H9 (cell line): ENCODE measurements around the gene ANKRD13B. TPM values are rescaled to one million over a fixed set of nuclear protein-coding genes. Genes with fewer than 3 reads are reported as not detected.

ENCODE experiments used
- DNase-seq: peaks from one replicate; pipeline ENCODE4 v3.0.0-alpha.2; 2017
- H2AFZ ChIP-seq: one replicate; pipeline ENCODE4 v1.6.1; 2013; ENCODE audit warnings: mild to moderate bottlenecking, low read length, control low read depth, moderate library complexity
- H2AK5ac ChIP-seq: 2 replicates; pipeline ENCODE4 v1.6.1; 2013; ENCODE audit warnings: low read length, control low read depth, mixed read lengths; ENCODE audit not compliant: insufficient read length
- H2BK120ac ChIP-seq: one replicate; pipeline ENCODE4 v1.6.1; 2013; ENCODE audit warnings: low read depth, mild to moderate bottlenecking, low read length, control low read depth, inconsistent platforms; ENCODE audit not compliant: poor library complexity, severe bottlenecking
- H2BK12ac ChIP-seq: 2 replicates; pipeline ENCODE4 v1.6.1; 2013; ENCODE audit warnings: low read length, control low read depth, mixed read lengths, low read depth; ENCODE audit not compliant: insufficient read length
- H2BK15ac ChIP-seq: 2 replicates; pipeline ENCODE4 v1.6.1; 2013; ENCODE audit warnings: low read depth, low read length, control low read depth
- H2BK20ac ChIP-seq: one replicate; pipeline ENCODE4 v1.6.1; 2013; ENCODE audit warnings: low read depth, mild to moderate bottlenecking, low read length, control low read depth, inconsistent platforms; ENCODE audit not compliant: poor library complexity, severe bottlenecking
- H2BK5ac ChIP-seq: 2 replicates; pipeline ENCODE4 v1.6.1; 2013; ENCODE audit warnings: low read length, control low read depth, mixed read lengths; ENCODE audit not compliant: insufficient read length
- H3K14ac ChIP-seq: 2 replicates; pipeline ENCODE4 v1.6.1; 2013; ENCODE audit warnings: low read length, control low read depth; ENCODE audit not compliant: insufficient read depth
- H3K18ac ChIP-seq: 2 replicates; pipeline ENCODE4 v1.6.1; 2013; ENCODE audit warnings: low read depth, mild to moderate bottlenecking, mixed read lengths, low read length, control low read depth; ENCODE audit not compliant: insufficient read length
- H3K23ac ChIP-seq: 2 replicates; pipeline ENCODE4 v1.6.1; 2013; ENCODE audit warnings: low read length, control low read depth, mixed read lengths, low read depth; ENCODE audit not compliant: insufficient read length
- H3K23me2 ChIP-seq: 2 replicates; pipeline ENCODE4 v1.6.1; 2013; ENCODE audit warnings: low read depth, mild to moderate bottlenecking, mixed read lengths, low read length, control low read depth; ENCODE audit not compliant: insufficient read length, poor library complexity, severe bottlenecking
- H3K27ac ChIP-seq: 2 replicates; pipeline ENCODE4 v1.5.1; 2013; ENCODE audit warnings: low read length, control low read depth, mixed read lengths, low read depth; ENCODE audit not compliant: insufficient read length
- H3K27me3 ChIP-seq: 2 replicates; pipeline ENCODE4 v1.6.1; 2013; ENCODE audit warnings: low read length, control low read depth, inconsistent platforms; ENCODE audit not compliant: insufficient read depth
- H3K4ac ChIP-seq: 2 replicates; pipeline ENCODE4 v1.6.1; 2013; ENCODE audit warnings: low read depth, mild to moderate bottlenecking, control low read depth, inconsistent platforms, low read length, moderate library complexity
- H3K4me1 ChIP-seq: 2 replicates; pipeline ENCODE4 v1.6.1; 2013; ENCODE audit warnings: low read length, control low read depth, inconsistent platforms; ENCODE audit not compliant: insufficient read depth
- H3K4me2 ChIP-seq: 2 replicates; pipeline ENCODE4 v1.6.1; 2013; ENCODE audit warnings: low read length, control low read depth, mixed read lengths; ENCODE audit not compliant: insufficient read length, insufficient read depth
- H3K56ac ChIP-seq: 2 replicates; pipeline ENCODE4 v1.6.1; 2013; ENCODE audit warnings: low read depth, mild to moderate bottlenecking, mixed read lengths, low read length, control low read depth; ENCODE audit not compliant: insufficient read length
- H3K79me1 ChIP-seq: 2 replicates; pipeline ENCODE4 v1.6.1; 2013; ENCODE audit warnings: low read depth, mild to moderate bottlenecking, moderate library complexity, low read length, control low read depth, inconsistent platforms; ENCODE audit not compliant: insufficient read depth, poor library complexity, severe bottlenecking
- H3K79me2 ChIP-seq: 2 replicates; pipeline ENCODE4 v1.6.1; 2013; ENCODE audit warnings: low read length, control low read depth, inconsistent platforms; ENCODE audit not compliant: insufficient read depth
- H3K9ac ChIP-seq: 2 replicates; pipeline ENCODE4 v1.6.1; 2013; ENCODE audit warnings: low read length, control low read depth, mixed read lengths; ENCODE audit not compliant: insufficient read length; ENCODE audit errors: extremely low read depth
- H3K9me3 ChIP-seq: one replicate; pipeline ENCODE4 v1.6.1; 2013; ENCODE audit warnings: low read depth, low read length, inconsistent platforms; ENCODE audit not compliant: control insufficient read depth
- H3T11ph ChIP-seq: one replicate; pipeline ENCODE4 v1.6.1; 2013; ENCODE audit warnings: mild to moderate bottlenecking, low read length, control low read depth, inconsistent platforms
- H4K20me1 ChIP-seq: one replicate; pipeline ENCODE4 v1.6.1; 2013; ENCODE audit not compliant: control insufficient read depth, insufficient read length, insufficient read depth
- H4K5ac ChIP-seq: 2 replicates; pipeline ENCODE4 v1.6.1; 2013; ENCODE audit warnings: low read depth, mild to moderate bottlenecking, mixed read lengths, low read length, control low read depth; ENCODE audit not compliant: insufficient read length
- H4K8ac ChIP-seq: replicated peaks from 2 replicates; pipeline ENCODE4 v1.6.1; 2013; ENCODE audit warnings: low read length, control low read depth, mixed read lengths, low read depth; ENCODE audit not compliant: insufficient read length
- H4K91ac ChIP-seq: 2 replicates; pipeline ENCODE4 v1.6.1; 2013; ENCODE audit warnings: low read depth, mild to moderate bottlenecking, moderate library complexity, mixed read lengths, low read length, control low read depth; ENCODE audit not compliant: insufficient read length
- H3K27ac Mint-ChIP-seq, 3 experiments: 2 replicates in 2 of 3; 3 replicates in 1 of 3; pipeline ENCODE4 v1.8.0; 2020 to 2021; ENCODE audit warnings: mixed read lengths in 3 of 3, mild to moderate bottlenecking in 1 of 3, moderate library complexity in 1 of 3
- H3K27me3 Mint-ChIP-seq: 2 replicates; pipeline ENCODE4 v1.8.0; 2021; ENCODE audit warnings: low read depth, mild to moderate bottlenecking, moderate library complexity, mixed read lengths
- H3K36me3 Mint-ChIP-seq, 3 experiments: 2 replicates in 2 of 3; 3 replicates in 1 of 3; pipeline ENCODE4 v1.8.0; 2020 to 2021; ENCODE audit warnings: low read depth in 3 of 3, mixed read lengths in 3 of 3; ENCODE audit not compliant: insufficient read depth in 1 of 3
- H3K4me1 Mint-ChIP-seq, 2 experiments: 2 replicates each; pipeline ENCODE4 v1.8.0; 2020; ENCODE audit warnings: mixed read lengths in 2 of 2
- H3K4me3 Mint-ChIP-seq, 2 experiments: 2 replicates in 1 of 2; 3 replicates in 1 of 2; pipeline ENCODE4 v1.8.0; 2020 to 2021; ENCODE audit warnings: mild to moderate bottlenecking in 2 of 2, mixed read lengths in 2 of 2, moderate library complexity in 1 of 2
- H3K9me3 Mint-ChIP-seq, 2 experiments: 2 replicates in 1 of 2; 3 replicates in 1 of 2; pipeline ENCODE4 v1.8.0; 2020; ENCODE audit warnings: mild to moderate bottlenecking in 2 of 2, mixed read lengths in 2 of 2, moderate library complexity in 1 of 2
- CTCF ChIP-seq: fragments of 200-600 bp; sonication (generic); conservative IDR thresholded peaks from 3 replicates; pipeline ENCODE4 v1.8.0; 2021; ENCODE audit warnings: antibody characterized with exemption, mild to moderate bottlenecking
- WGBS: extraction: QIAGEN DNeasy Blood & Tissue Kit; methylation state at CpG from one replicate; pipeline ENCODE4 v1.1.7; 2013; ENCODE audit warnings: missing lambda C conversion rate, low lambda C conversion rate, mixed read lengths; ENCODE audit not compliant: insufficient read length; ENCODE audit errors: extremely low coverage; 5-methylcytosine and 5-hydroxymethylcytosine counted together
- total RNA-seq: library from RNA; stranded (reverse); gene quantifications from 2 replicates; pipeline ENCODE4 v1.2.1, GENCODE V29; 2021

ANKRD13B gene
- total RNA-seq, 1 experiment from 2014 or later: 24.2 TPM

GRCh38 chr17:29590411-29591145, 2.4 kb upstream of the ANKRD13B start:
- Histone ChIP-seq H2BK15ac (no peak overlapping the region), H3K18ac (no peak overlapping the region), H4K20me1 (no peaks in the 10 kb centered on the region), H2BK20ac (no peak overlapping the region), H2AK5ac (no peak overlapping the region), H2BK5ac (no peak overlapping the region), H3K27me3 (no peaks in the 10 kb centered on the region), H4K91ac (no peak overlapping the region), H4K8ac (no peak overlapping the region), H2BK120ac (no peak overlapping the region), H3K79me1 (peaks cover 3% of the 10 kb centered on the region), H3K27ac (no peak overlapping the region), H3K4ac (no peak overlapping the region), H3K79me2 (peaks cover 20% of the 10 kb centered on the region; the same call in 1 of the 2 replicates), H3K14ac (no peak overlapping the region), H3T11ph (no peak overlapping the region), H2AFZ (no peak overlapping the region), H3K9ac (no peak overlapping the region), H4K5ac (no peak overlapping the region), H3K23ac (no peak overlapping the region), H3K4me1 (peaks cover 7% of the 10 kb centered on the region; the same call in 1 of the 2 replicates), H3K56ac (no peak overlapping the region), H2BK12ac (no peak overlapping the region), H3K4me2 (peak overlapping the region; percentile 69), H3K9me3 (no peaks in the 10 kb centered on the region), H3K23me2 (peaks cover 37% of the 10 kb centered on the region)
- no peak for TF ChIP-seq CTCF
- peaks cover 0 to 1% (median 0%) of the 10 kb centered on the region in 3 experiments; a peak in 1 of 7 replicates for H3K36me3 Mint-ChIP-seq
- peak overlapping the region; percentile 81 to 90 for H3K4me3 Mint-ChIP-seq
- H3K4me1 Mint-ChIP-seq: peaks cover 42 to 61% of the 10 kb centered on the region in 2 experiments
- H3K27me3 Mint-ChIP-seq: peaks cover 5% of the 10 kb centered on the region
- WGBS: no CpG with 5 or more reads among the region's 30 CpGs
- no peaks in the 10 kb centered on the region for H3K9me3 Mint-ChIP-seq
- peak overlapping the region in 2 of 3 experiments; percentile 83 to 87; a peak in 3 of 7 replicates for H3K27ac Mint-ChIP-seq
- DNase-seq: peak; percentile 78
